Ishikawa (cell line): ENCODE results near the gene RECK.

Experiments
- CREB1 ChIP-seq: IDR thresholded peaks from 2 replicates; pipeline ENCODE4 v1.6.1; 2012; ENCODE audit warnings: low read depth
- EGR1 ChIP-seq: IDR thresholded peaks from 2 replicates; pipeline ENCODE4 v1.6.1; 2012
- EP300 ChIP-seq: IDR thresholded peaks from 2 replicates; pipeline ENCODE4 v1.6.1; 2012; ENCODE audit warnings: borderline replicate concordance
- FOXM1 ChIP-seq: IDR thresholded peaks from 2 replicates; pipeline ENCODE4 v1.6.1; 2012; ENCODE audit warnings: low read depth, borderline replicate concordance
- NFIC ChIP-seq: IDR thresholded peaks from 2 replicates; pipeline ENCODE4 v1.6.1; 2012
- TCF12 ChIP-seq: IDR thresholded peaks from 2 replicates; pipeline ENCODE4 v1.6.1; 2012; ENCODE audit warnings: low read depth
- TEAD4 ChIP-seq: IDR thresholded peaks from 2 replicates; pipeline ENCODE4 v1.6.1; 2012
- USF1 ChIP-seq: IDR thresholded peaks from 2 replicates; pipeline ENCODE4 v1.6.1; 2012
- ZBTB7A ChIP-seq: IDR thresholded peaks from 2 replicates; pipeline ENCODE4 v1.6.1; 2012; ENCODE audit warnings: low read depth

- TF ChIP-seq TCF12 (no peak), CREB1 (no peak), ZBTB7A (no peak), EP300 (no peak), TEAD4 (no peak), FOXM1 (no peak), EGR1 (no peak), USF1 (no peak), NFIC (no peak)
Observed at GRCh38 chr9:36169166-36169565, 132.5 kb downstream of the RECK start, which contains the start of gene CCIN.
